Tibial nerve (tissue), 3 donors: Measurements from ENCODE around the gene FAM184A.

Experiments used
- CTCF ChIP-seq, 5 experiments: fragments of 200-600 bp in 3 of 5; fragments of 450-650 bp in 2 of 5; sonication (generic) in 3 of 5; IDR thresholded peaks; one replicate each; pipeline ENCODE4 v1.5.1; 2016 to 2019; ENCODE audit warnings: antibody characterized with exemption in 5 of 5, mild to moderate bottlenecking in 3 of 5, moderate library complexity in 2 of 5
- POLR2A ChIP-seq, 2 donors: fragments of 450-650 bp; IDR thresholded peaks; one replicate each; pipeline ENCODE4 v1.6.1; 2017; ENCODE audit warnings: antibody characterized with exemption in 2 of 2, mild to moderate bottlenecking in 2 of 2, moderate library complexity in 2 of 2

- TF ChIP-seq CTCF (IDR thresholded peaks at IDR 0.05) (no peak), POLR2A (IDR thresholded peaks at IDR 0.05) (no peak)
These were observed 113.1 kb downstream of the FAM184A start for GRCh38 chr6:118965371-118965770.
